PC-3 (cell line): ENCODE measurements around the gene TSPAN33. TPM values are rescaled to one million over a fixed set of nuclear protein-coding genes. Genes with fewer than 3 reads are reported as not detected.

Experiments
- ATAC-seq: fragments of 200-7000 bp; cut with Tn5 transposase; 2 replicates; pipeline ENCODE4 v1.9.1; 2020; ENCODE audit warnings: mild to moderate bottlenecking, moderate library complexity
- Bru-seq: library from RNA; stranded (reverse); fragments of 400-500 nt; gene quantifications from one replicate; lab custom pipeline; 2021; lab: Mats Ljungman, UMichigan
- BruChase-seq, 2 experiments: library from RNA; stranded (reverse); fragments of 400-500 nt; gene quantifications; one replicate each; lab custom pipeline; 2021; lab: Mats Ljungman, UMichigan
- BruUV-seq: library from RNA; stranded (reverse); fragments of 400-500 nt; replicated peaks from 2 replicates; lab custom pipeline; 2021; lab: Mats Ljungman, UMichigan
- CTCF ChIA-PET: fragments of 300-600 bp; sonication (Branson Sonifier 250); formaldehyde crosslinking; loops from one replicate; lab custom pipeline; 2022; ENCODE audit warnings: antibody characterized with exemption; lab: Charles Lee
- POLR2A ChIA-PET: fragments of 300-600 bp; sonication (Branson Sonifier 250); formaldehyde crosslinking; loops from one replicate; lab custom pipeline; 2022; ENCODE audit warnings: antibody characterized with exemption; ENCODE audit not compliant: unreplicated experiment; lab: Charles Lee
- DNase-seq: peaks from one replicate; pipeline ENCODE4 v3.0.0-alpha.2; 2015
- H2AFZ ChIP-seq: fragments of 300-600 bp; sonication (generic); 2 replicates; pipeline ENCODE4 v1.6.0; 2016; ENCODE audit warnings: antibody characterized with exemption, low read length
- H3F3A ChIP-seq: fragments of 300-600 bp; sonication (generic); one replicate; pipeline ENCODE4 v1.6.0; 2017; ENCODE audit warnings: antibody characterized with exemption, low read length, control low read depth, mild to moderate bottlenecking; ENCODE audit not compliant: unreplicated experiment
- H3K27ac ChIP-seq: fragments of 300-600 bp; sonication (generic); 2 replicates; pipeline ENCODE4 v1.5.1; 2016; ENCODE audit warnings: mild to moderate bottlenecking, low read length
- H3K27me3 ChIP-seq: fragments of 300-600 bp; sonication (generic); 2 replicates; pipeline ENCODE4 v1.6.1; 2016; ENCODE audit warnings: low read length, mixed read lengths
- H3K36me3 ChIP-seq: fragments of 300-600 bp; sonication (generic); 2 replicates; pipeline ENCODE4 v1.6.1; 2016; ENCODE audit warnings: low read depth, mixed run types, low read length, mixed read lengths
- H3K4me1 ChIP-seq: fragments of 300-600 bp; sonication (generic); 2 replicates; pipeline ENCODE4 v1.5.1; 2016; ENCODE audit warnings: low read length; ENCODE audit not compliant: insufficient read depth
- H3K4me2 ChIP-seq: fragments of 300-600 bp; sonication (generic); 2 replicates; pipeline ENCODE4 v1.6.0; 2016; ENCODE audit warnings: low read length
- H3K4me3 ChIP-seq: fragments of 300-600 bp; sonication (generic); 2 replicates; pipeline ENCODE4 v1.5.1; 2016; ENCODE audit warnings: mild to moderate bottlenecking, low read length, mixed read lengths
- H3K79me2 ChIP-seq: fragments of 300-600 bp; sonication (generic); 2 replicates; pipeline ENCODE4 v1.6.1; 2017; ENCODE audit warnings: low read length, mixed read lengths
- H3K9ac ChIP-seq: fragments of 300-600 bp; sonication (generic); 2 replicates; pipeline ENCODE4 v1.6.0; 2016; ENCODE audit warnings: mild to moderate bottlenecking, low read length
- H3K9me2 ChIP-seq: fragments of 300-600 bp; sonication (generic); replicated peaks from 2 replicates; pipeline ENCODE4 v1.6.1; 2016; ENCODE audit warnings: mixed run types, low read length, mixed read lengths
- H3K9me3 ChIP-seq: fragments of 300-600 bp; sonication (generic); 2 replicates; pipeline ENCODE4 v1.6.1; 2016; ENCODE audit warnings: low read length, mixed read lengths
- H4K20me1 ChIP-seq: fragments of 300-600 bp; sonication (generic); 2 replicates; pipeline ENCODE4 v1.6.1; 2016; ENCODE audit warnings: low read length, mixed read lengths
- EZH2 ChIP-seq: fragments of 300-600 bp; sonication (generic); IDR thresholded peaks from one replicate; pipeline ENCODE4 v1.6.1; 2017; ENCODE audit warnings: antibody characterized with exemption, mild to moderate bottlenecking, low read length; ENCODE audit not compliant: unreplicated experiment
- EZH2phosphoT487 ChIP-seq: fragments of 300-600 bp; sonication (generic); IDR thresholded peaks from 2 replicates; pipeline ENCODE4 v1.6.1; 2018; ENCODE audit warnings: mild to moderate bottlenecking, antibody characterized with exemption, low read length, borderline replicate concordance
- intact Hi-C: fragments of 100-400 bp; cut with micrococcal nuclease; formaldehyde crosslinking; loops from 2 replicates; pipeline ENCODE4 v1.9.0; 2023
- long read RNA-seq: library from polyadenylated mRNA; unstranded; transcript quantifications from one replicate; pipeline ENCODE4 v2.0.0, GENCODE V29; 2021; ENCODE audit not compliant: unreplicated experiment
- total RNA-seq: library from RNA; depleted of rRNA; stranded (reverse); fragments of >200 nt; gene quantifications from 2 replicates; pipeline ENCODE4 v1.2.3, GENCODE V29; 2014; rRNA removed
- TF ChIP-seq, protein P1 (sequence below): fragments of 300-600 bp; sonication (generic); conservative IDR thresholded peaks from 2 replicates; pipeline ENCODE4 v1.5.1; 2017; ENCODE audit warnings: antibody characterized with exemption, low read depth, mild to moderate bottlenecking, low read length

TSPAN33 gene, protein sequence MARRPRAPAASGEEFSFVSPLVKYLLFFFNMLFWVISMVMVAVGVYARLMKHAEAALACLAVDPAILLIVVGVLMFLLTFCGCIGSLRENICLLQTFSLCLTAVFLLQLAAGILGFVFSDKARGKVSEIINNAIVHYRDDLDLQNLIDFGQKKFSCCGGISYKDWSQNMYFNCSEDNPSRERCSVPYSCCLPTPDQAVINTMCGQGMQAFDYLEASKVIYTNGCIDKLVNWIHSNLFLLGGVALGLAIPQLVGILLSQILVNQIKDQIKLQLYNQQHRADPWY
- 23.7 and 26.4 TPM in 2 replicates for total RNA-seq
- percentile 40 among the genes with signal in this experiment for Bru-seq, nascent RNA
- percentile 33 among the genes with signal in this experiment for BruChase-seq, experiment 1, labeled RNA remaining after a 6-hour chase
- BruChase-seq, experiment 2, labeled RNA remaining after a 2-hour chase: percentile 34 among the genes with signal in this experiment
- long read RNA-seq, transcript TSPAN33-201 (8 exons, 1,863 nt): major isoform, 61 of 76 reads
- long read RNA-seq, partial matches to known transcripts: 3 of 76 reads
- long read RNA-seq, other reads (novel, unspliced or antisense): 12 of 76 reads

DNA sequence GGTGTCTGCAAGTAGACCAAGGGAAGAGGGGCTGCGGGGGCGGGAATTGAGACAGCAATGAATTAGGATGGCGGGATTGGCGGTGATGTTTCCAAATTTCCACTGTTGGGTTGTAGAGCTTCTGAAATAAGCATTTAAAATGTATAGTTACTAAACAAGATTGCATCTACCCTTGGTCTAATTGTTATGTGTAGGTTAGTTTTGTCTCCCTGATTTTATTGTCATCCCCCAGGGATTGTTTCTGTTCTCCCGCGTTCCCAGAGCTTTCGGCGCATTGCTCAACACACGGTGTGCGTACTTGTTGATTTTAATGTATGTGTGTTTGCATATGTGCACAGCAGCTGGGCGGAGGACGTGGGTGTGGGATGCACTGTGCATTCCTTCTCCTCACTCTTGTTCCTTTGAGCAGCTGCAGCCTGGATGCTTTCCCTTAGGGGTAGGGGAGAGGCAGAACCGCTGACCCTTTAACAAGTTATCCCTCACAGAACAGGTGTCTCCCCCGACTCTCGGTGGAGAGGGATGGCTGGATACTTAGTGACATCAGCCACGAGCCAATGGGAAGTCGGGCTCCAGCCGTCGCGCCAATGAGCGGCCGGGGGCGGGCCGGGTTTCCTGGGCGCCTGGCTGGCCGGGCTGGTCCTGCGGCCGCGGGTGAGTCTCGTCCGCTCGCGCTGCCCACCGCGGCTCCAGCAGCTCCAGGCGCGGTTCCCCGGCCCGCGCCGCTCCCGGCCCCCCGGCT, at the start of gene TSPAN33:
Gene TSPAN33 (plus strand): TSS at position 613 of the 739 bp plus-strand sequence. CDS start 274 bp downstream, outside the sequence.
- ChIA-PET CTCF (interaction anchor here (0.5 to 1.0 kb wide), 2 partner anchors 20 to 356 kb away, joined by 5 read pairs; no protein-coding TSS in a partner anchor), POLR2A (no interaction called here)
- Histone ChIP-seq H3K36me3 (no peaks in the 10 kb centered on the region), H3K27ac (no peak within 1 kb of the TSS), H3K4me2 (peak within 1 kb of the TSS; percentile 98), H2AFZ (peak within 1 kb of the TSS; percentile 97), H3K9me3 (no peaks in the 10 kb centered on the region), H3K27me3 (no peaks in the 10 kb centered on the region; the same call in 1 of the 2 replicates), H3K4me1 (no peaks in the 10 kb centered on the region), H3K9ac (no peak within 1 kb of the TSS), H3K9me2 (no peaks in the 10 kb centered on the region), H3F3A (no peaks in the 10 kb centered on the region), H4K20me1 (no peaks in the 10 kb centered on the region), H3K4me3 (peak within 1 kb of the TSS; percentile 86), H3K79me2 (no peaks in the 10 kb centered on the region)
- intact Hi-C loops: no loop called here
- TF ChIP-seq, protein P1, sequence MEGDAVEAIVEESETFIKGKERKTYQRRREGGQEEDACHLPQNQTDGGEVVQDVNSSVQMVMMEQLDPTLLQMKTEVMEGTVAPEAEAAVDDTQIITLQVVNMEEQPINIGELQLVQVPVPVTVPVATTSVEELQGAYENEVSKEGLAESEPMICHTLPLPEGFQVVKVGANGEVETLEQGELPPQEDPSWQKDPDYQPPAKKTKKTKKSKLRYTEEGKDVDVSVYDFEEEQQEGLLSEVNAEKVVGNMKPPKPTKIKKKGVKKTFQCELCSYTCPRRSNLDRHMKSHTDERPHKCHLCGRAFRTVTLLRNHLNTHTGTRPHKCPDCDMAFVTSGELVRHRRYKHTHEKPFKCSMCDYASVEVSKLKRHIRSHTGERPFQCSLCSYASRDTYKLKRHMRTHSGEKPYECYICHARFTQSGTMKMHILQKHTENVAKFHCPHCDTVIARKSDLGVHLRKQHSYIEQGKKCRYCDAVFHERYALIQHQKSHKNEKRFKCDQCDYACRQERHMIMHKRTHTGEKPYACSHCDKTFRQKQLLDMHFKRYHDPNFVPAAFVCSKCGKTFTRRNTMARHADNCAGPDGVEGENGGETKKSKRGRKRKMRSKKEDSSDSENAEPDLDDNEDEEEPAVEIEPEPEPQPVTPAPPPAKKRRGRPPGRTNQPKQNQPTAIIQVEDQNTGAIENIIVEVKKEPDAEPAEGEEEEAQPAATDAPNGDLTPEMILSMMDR: no peak
- TF ChIP-seq EZH2phosphoT487: no peak
- no peak for TF ChIP-seq EZH2
- ATAC-seq: peak; percentile 99
- no TSS peak for BruUV-seq
- peak; percentile 79 for DNase-seq

DNA sequence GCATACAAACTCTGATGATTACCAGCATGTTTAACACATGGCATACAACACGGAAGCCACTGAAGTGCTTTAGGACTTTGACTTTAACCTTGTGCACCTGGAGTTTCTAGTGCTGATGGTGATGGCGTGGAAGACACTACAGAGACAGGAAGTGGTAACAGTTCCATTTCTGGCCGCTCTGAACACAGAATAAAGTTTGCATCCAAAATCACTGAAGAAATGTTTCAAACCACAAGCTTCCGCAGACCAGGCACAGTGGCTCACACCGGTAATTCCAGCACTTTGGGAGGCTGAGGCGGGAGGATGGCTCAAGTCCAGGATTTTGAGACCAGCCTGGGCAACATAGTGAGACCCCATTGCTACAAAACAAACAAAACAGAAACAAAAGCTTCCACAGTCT, 49.2 kb upstream of the TSPAN33 start:
- Histone ChIP-seq H3K79me2 (no peaks in the 10 kb centered on the region), H3K27ac (no peak overlapping the region), H3K9ac (no peak overlapping the region), H3K9me3 (no peaks in the 10 kb centered on the region), H3K4me2 (no peak overlapping the region), H3K4me3 (no peak overlapping the region), H3F3A (no peaks in the 10 kb centered on the region), H3K36me3 (no peaks in the 10 kb centered on the region), H2AFZ (no peak overlapping the region), H3K9me2 (no peaks in the 10 kb centered on the region), H3K4me1 (0 out of 2 replicates have a peak, but pooled peaks cover 3% of the 10 kb centered on the region), H3K27me3 (no peaks in the 10 kb centered on the region), H4K20me1 (no peaks in the 10 kb centered on the region)
- ATAC-seq: no peak
- DNase-seq: no peak
- intact Hi-C loops: no loop called here
- BruUV-seq: no TSS peak
- POLR2A ChIA-PET: no interaction called here
- CTCF ChIA-PET: no interaction called here
- TF ChIP-seq EZH2 (no peak), EZH2phosphoT487 (no peak)
- TF ChIP-seq, protein P1: no peak
